ENCODE results near the gene DCST1.

The DCST1 gene

DNA sequence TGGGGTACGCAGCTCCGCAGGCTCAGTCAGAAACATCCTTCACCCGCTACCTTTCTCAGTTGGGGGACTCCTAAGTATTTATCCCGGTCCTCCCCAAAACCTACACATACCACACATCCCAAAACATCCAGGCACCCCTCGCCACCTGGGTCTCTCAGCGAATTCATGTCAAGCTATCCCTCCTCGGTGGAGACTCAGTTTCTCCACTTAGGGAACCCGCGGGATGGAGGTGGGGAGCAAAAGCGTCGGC is 32.3 kb upstream of the DCST1 start:
- no peak for DNase-seq

DNA sequence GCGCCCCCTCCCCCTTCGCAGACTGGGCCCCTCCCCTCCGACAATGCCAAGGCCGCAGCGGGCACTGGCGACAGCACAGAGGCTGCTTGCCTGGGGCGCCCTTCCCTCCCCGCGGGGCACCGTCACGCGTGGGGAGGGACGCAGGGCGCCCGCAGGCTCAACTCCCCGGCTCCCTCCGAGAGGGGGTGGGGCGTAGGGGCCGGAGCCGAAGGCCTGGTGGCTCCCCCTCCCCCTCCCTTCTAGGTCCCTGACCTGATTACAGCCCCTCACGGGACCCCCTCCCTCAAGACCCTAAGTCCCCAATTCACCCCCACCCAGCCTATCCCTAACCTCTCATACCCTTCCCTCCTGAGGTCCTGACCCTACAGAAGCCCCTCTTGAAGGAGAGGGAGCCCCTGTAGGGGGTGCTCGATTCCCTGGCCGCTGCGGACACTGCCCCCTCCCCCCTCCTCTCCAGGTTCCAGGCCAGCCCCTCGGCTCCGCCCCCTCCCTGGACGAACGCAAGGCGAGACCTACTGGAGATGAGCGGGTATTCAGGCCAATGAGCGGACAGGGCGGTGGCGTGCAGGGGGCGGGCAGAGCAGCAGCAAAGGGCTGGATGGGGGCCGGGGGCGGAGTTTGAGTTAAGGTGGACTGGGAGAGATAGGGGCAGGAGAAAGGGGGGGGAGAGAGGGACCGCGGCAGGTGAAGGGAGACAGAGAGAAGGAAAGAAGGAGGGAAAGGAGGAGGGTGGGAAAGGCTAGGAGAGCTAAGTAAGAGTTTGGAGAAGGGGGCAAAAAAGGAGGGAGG is 31.8 kb upstream of the DCST1 start:
- peak; percentile 96 for DNase-seq

DNA sequence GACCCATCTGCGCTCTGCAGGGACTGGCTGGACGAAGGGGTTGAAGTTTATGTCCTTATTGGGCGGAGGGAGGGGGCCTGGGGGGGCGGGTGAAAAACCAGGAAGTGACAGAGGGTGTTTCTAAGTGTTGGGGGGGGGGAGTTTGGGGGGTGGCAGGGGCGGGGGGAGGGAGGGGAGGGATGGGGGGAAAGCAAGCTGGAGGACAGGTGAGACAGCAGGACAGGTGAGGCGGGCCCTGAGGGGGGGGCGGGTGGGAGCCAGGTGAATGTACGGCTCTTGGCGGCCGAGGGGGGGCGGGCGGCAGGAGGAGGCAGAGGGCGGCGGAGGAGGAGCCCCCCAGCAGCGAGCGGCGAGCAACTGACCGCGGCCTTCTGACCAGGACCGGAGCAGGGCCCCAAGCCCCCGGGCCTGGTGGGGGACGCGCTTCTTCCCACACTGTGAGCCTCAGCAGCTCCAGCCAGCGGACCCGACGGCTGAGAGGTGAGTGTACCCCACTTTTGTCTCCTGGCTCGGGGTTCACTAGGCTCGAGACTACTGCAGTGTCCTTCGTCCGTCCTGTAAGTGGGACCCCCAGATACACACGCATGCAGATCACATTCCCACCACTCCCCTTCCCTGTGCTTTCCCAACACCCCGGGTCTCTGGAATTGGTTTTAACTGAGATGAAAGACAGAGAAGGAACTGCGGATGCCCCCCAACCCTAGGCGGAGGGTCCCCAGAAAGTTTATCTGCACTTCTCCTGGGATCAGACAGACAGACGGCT is 31.0 kb upstream of the DCST1 start, which contains the start of gene ZBTB7B:
Gene ZBTB7B, plus strand, starts transcription at position 339 of the 763 bp plus-strand sequence. CDS start 11,859 bp downstream, outside the sequence.
- no peak for DNase-seq

- DNase-seq: no peak
Observed at GRCh38 chr1:155003227-155003765, 30.3 kb upstream of the DCST1 start.

GRCh38 chr1:155003766-155004351 is 29.8 kb upstream of the DCST1 start:
- DNase-seq: no peak

GRCh38 chr1:155004352-155005075 is 29.1 kb upstream of the DCST1 start:
- no peak for DNase-seq

DNA sequence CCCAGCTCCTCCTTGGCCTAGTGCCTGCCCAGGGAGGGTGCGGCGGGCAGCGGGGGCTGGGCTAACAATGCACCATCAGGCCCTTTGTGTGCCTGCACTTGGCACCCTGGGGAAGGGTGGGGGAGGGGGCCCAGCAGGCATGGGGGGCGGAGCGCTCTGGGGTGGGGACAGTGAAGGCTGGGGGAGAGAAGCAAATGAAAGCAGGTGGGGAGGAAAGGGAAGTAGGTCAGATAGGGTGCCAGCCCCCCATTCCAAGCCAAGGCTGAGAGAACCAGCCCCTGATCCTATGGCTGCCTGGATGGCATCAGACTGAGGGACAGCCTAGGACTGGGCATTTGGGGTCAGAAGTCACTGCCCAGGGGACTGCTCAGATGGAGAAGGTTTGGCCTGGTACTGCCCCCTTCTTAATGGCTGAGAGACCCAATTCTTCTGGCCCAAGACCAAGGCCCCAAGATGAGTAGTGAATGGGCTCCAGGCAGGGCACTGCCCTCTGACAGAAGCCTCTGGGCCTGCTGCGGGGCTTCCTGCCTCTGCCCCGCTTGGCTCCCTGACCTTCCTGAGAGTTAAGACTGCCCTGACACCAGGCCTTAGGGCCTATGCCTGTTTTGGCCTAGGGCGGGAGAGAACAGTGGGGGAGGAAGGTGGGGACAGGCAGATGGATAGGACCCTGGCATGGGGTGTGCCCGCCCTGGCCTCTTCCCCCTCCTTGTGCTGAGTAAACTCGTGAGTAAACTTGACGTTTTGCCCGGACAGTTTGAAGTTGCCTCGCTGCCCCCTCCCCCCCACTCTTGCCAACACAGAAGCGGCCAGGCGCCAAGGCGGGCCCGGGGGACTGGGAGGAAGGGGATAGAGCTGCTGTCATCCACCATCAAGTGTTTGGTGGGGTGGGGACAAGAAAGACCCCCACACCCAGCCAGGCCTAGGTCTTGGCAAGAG is 28.3 kb upstream of the DCST1 start:
- no peak for DNase-seq

DNA sequence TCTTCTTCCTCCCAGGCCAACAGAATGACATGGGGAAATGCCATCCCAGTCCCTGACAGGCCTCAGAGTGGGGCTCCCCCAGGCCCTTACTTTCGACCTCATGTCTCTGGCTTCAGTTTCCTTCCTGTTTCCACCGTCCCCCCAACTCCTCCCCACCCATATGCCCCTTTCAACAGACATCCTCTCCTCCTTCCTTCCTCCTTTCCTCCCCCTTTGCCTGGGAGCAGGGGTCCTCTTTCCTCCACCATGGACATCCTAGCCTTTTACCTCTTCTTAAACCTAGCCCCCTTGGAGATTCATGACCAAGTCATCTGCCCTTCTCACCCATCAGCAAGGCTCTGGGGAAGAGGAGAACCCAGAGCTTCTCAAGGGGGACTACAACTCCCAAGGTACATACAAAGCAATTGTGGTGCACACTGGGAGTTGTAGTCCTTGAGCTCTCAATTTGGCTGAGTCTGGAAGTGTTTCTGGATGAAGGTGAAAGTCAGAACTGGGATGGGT is 27.0 kb upstream of the DCST1 start:
- no peak for DNase-seq

GRCh38 chr1:155007251-155007828 is 26.3 kb upstream of the DCST1 start:
- no peak for DNase-seq

DNA sequence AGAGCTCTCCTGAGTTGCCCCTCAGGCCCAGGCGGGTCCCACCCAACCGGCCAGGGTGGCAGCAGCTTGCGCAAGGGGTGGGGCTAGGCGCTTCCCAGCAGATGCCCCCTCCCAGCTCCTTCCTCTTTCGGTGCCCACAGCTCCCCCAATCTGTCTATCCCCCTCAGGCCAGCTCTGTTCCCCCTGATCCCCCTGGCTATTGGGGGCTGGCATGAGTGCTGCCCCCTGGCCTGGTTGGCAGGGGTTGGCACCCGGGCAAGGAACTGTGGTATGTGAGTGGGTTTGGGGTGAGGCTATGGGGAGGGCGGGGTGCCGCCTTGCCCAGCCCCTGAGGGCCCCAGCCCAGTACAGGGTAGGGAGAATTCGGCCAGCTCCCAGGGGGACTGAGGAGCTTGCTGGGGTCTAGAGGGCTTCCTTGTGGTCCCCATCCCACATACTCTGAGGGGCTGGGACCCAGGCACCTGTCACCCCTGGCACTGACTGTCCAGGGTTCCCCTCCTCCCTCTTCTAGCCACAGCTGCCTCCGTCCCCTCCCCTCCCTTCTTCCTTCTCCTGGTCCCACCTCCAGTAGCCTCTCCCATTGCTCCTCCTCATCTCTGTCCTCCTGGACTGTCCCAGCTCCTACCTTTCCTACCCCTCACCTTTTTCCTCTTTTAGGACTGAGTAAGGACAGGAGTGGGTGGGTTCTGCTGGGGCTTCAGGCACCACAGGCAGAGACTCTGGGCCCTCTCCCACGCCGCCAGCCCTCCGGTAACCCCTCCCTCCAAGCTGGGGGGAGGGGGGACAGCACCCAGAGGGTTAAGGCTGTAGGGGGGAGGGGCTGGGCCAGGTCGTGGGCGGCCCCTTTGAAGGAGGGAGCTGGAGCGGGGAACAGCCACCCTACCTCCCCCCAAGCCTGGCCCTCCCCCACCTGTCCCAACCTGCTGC is 25.3 kb upstream of the DCST1 start:
- DNase-seq: no peak

DNA sequence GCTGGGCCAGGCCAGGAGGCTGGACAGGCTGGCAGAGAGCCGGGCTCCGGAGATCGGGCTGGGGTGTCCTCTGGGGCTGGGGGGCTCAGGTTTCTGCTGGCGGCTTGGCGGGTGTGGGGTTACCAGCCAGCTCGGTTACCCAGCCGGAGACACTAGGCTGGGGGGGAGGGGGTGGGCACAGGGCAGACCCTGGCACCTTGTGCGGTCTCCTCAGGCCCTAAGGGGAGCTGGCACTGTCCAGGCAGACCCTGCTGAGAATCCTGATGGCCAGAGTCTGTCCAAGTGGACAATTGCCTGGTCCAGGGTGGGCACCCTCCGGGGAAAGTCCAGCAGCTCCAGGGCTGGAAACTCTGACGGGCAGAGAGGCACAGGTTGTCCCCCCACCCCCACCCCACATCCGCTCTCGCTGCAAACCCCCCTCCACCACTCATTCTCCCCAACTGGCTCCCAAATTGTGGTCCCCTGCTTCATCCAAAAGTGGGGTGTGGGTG is 24.4 kb upstream of the DCST1 start:
- no peak for DNase-seq

DNA sequence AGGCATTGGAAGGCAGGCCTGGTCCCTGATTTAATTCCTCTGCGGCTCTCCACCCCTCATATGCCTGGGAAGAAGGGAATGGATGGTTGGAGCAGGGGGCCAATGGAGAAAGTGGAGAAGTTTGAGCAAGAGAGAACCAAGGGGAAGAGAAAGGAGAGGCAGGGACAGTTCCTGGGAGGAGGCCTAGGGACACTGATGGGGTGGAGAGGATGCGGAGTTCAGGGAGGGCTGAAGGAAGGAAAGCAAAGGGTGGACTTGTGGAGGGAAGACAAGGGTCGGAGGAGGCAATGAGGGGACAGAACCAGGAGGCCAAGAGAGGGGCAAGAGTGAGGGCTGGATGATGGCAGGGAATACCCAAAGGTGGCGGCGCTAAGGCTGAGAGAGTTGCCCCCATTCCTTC is 23.9 kb upstream of the DCST1 start:
- DNase-seq: no peak

- DNase-seq: no peak
Observed at GRCh38 chr1:155010211-155010918, 23.3 kb upstream of the DCST1 start.

- no peak for DNase-seq
Observed at GRCh38 chr1:155011004-155011416, 22.6 kb upstream of the DCST1 start.

DNA sequence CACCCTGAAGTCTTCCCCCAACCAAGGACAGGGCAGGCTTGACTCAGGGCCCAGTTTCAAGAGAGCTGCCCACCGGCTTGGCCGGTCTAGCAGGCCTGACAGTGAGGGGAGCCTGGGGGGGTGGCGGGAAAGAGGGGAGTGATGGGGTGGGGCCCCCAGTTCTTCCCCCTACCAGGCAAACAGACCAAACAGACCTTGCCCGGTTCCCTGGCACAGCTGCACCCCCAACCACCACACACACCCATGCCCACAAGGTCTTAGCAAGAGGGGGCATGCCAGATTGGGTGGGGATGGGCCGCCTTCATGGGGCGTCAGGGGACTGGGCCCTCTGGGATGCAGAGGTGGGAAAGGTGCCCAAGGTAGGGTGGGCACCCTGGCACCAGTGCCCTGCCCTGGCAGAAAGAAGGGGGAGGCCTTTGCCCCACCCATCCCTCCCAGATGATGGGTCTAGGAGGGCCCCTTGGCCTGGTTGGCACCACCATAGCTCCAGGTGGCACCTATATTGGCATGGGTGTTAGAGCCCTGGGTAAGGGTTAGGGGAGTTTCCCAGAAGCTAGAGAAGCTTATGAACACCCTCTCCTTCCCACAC is 22.1 kb upstream of the DCST1 start:
- no peak for DNase-seq

GRCh38 chr1:155012026-155012546 is 21.5 kb upstream of the DCST1 start:
- DNase-seq: no peak

GRCh38 chr1:155012776-155013602 is 20.6 kb upstream of the DCST1 start:
- DNase-seq: no peak

DNA sequence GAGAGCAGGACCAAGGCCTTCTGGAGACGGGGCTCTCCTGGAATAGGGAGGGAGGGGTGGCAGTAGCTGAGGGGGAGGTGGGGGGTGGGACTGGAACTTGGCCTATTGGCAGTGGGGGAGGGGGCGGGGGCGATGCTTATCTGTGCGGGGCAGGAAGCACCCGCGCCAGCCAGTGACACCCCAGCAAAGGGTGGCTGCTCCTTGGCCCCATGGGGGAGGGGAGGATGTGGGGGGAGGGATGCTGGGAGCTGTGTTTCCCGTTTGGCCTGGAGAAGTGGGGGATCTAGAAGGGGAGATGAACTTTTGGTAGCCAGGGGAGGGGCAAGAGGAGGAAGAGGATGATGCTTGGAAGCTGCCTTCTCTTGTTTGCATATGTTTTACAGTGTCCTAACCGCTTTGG is 20.0 kb upstream of the DCST1 start:
- DNase-seq: no peak
